HG03280 (cell line): ENCODE results near the gene PBX3.

Experiments used
- ATAC-seq: cut with Tn5 transposase; IDR thresholded peaks from one replicate; pipeline ENCODE4 v1.9.1; 2021; ENCODE audit warnings: mild to moderate bottlenecking, moderate library complexity; ENCODE audit not compliant: unreplicated experiment

Gene PBX3

DNA sequence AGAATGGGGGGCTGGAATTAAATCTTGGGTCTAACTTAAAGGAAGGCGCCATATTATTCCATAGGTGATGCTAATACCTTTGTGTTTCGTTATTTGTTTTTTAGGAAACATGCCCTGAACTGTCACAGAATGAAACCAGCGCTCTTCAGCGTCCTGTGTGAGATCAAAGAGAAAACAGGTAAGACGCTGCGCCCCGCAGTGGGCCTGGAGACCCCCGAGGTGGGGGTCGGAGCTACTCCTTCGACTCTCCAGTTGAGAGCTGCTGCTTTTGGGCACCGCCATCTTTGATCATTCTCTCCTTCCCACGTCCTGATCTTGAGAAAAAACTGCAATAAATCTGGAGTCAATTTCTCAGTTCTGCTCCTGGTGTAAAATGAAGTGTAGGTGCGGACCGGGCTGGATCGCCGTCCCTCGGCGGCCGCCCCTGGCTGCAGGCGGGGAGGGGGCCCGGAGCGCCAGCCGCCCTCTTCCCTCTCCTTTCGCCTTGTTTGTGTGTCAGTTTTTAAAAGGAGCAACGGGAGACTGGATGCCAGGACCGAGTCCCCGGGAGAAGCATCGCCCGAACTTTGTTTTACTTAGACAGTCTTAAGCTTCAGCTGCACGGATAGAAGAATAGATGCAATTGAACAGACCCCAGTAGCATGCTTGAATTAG is 1.4 kb downstream of the PBX3 start:
- ATAC-seq: no peak

DNA sequence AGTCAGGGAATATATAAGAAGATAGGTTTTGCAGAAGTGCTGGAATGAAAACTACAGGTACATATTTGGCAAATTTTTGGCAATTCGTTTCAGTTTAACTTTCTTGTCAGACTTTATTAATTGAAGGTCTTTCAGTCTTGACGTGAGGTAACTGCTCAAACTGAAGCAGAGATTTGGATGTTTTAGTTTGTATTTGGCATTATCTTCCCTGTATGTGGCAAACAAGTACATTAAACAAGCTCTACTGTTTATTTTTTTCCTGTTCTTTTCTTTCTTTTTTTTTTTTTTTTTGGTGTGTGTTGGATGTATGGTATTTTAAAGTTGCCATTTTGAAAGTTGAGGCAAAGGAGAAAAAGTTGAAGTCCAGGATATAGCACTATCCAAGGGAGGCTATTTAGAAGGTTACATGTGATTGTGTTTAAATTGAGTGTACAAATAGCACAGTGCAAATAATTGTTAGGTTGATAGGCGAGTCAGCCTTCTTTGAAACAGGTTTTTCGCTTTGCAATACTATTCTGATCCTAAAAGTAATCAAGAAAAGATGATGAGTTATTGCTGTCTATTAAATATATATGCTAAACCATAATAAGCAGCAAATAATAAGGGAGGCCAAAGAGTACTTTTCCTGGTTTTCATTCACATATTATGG is 2.2 kb downstream of the PBX3 start:
- ATAC-seq: no peak

GRCh38 chr9:125749951-125750626 is 2.9 kb downstream of the PBX3 start:
- no peak for ATAC-seq

DNA sequence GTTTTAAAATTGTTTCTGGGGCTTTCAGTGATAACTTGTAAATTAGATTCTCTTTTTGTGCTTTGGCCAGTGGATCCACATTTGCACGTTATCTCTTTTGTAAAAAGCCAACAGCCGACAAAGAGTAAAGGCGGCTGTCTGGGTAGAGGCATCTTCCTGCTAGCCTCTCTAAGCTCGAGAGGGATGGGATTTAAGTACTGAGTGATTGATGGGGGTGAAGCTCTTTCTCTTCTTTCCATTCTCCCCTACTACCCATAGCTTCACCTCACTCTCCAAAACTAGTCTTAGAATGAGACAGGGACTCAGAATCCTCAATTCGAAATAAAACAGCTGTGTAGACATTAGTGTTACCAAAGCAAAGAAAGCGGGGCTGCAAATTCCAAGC is 3.4 kb downstream of the PBX3 start:
- ATAC-seq: no peak

GRCh38 chr9:125752070-125752628 is 5.0 kb downstream of the PBX3 start:
- no peak for ATAC-seq

DNA sequence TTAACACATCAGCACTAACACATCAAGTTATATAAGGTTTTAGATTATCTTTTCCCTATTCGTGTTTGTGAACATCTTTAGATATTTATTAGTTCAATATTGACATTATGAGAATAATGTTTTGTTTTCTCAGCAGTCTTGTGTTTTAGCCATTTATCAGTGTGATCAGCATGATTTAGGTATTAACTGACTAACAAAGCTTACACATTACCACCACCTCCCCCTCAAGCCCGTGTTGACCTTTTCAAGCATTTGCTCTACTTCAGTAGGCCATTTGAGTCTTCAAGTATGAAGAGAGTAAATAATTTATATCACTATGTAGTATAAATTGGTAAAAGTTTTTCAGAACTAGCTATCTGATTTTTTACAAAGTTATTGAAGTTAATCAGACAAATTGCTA is 6.9 kb downstream of the PBX3 start:
- no peak for ATAC-seq

DNA sequence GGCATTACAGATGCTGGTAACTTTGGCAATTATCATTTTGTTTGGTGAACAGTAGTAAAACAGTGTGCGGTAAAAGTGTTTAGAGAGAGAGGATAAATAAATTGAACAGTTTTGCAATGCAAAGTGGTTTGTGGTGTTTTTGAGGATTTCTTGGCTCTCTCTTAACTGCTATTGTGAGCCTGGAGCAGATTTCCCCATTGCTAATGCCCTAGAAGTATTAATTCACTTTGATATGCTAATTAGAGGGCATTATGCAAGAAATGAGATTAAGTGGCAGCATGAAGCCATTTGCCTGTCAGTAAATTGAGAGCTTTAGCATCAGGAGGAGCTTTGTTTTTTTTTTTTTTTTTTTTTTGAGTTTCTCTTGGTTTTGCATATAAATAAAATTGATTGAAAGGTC is 8.2 kb downstream of the PBX3 start:
- no peak for ATAC-seq

DNA sequence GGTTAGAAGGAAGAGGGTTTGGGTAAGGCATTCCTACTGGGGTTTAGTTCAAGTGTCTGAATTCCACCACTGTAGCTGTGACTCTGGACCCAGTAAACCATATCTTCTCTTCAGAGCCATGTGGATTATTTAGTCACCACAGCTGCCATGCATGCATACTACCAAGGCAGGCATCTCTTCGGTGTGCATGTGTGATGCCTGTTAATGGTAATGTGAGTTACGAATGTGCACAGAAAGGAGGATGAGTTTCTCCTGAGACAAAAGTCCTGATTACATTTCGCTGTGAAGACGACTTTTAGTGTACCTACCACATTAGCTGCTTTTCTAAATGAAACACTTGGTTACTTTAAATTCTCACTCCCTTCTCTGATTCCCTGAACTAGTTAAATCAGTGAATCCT is 9.3 kb downstream of the PBX3 start:
- ATAC-seq: no peak

- ATAC-seq: no peak
These were observed 10.7 kb downstream of the PBX3 start for GRCh38 chr9:125757834-125758233.

- ATAC-seq: no peak
These were observed 12.0 kb downstream of the PBX3 start for GRCh38 chr9:125758986-125759763.

DNA sequence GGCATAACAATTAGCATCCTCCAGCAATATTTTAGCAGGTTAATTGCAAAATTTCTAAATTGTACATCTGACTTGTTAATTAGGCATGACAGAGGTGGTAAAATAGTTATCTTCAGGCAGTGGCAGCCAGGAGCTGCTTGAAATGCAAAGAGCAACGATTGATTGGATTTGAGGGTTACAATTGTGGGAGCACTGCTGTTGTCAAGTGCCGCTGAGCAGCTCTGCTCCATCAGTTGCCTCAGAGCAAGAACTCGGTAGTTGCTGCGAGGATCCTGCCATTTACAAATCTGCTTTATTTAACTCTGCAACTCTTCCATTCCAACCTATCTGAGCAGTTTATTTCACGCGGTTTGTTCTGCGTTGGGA is 12.6 kb downstream of the PBX3 start:
- ATAC-seq: no peak

- ATAC-seq: no peak
These were observed 13.4 kb downstream of the PBX3 start for GRCh38 chr9:125760537-125760936.

DNA sequence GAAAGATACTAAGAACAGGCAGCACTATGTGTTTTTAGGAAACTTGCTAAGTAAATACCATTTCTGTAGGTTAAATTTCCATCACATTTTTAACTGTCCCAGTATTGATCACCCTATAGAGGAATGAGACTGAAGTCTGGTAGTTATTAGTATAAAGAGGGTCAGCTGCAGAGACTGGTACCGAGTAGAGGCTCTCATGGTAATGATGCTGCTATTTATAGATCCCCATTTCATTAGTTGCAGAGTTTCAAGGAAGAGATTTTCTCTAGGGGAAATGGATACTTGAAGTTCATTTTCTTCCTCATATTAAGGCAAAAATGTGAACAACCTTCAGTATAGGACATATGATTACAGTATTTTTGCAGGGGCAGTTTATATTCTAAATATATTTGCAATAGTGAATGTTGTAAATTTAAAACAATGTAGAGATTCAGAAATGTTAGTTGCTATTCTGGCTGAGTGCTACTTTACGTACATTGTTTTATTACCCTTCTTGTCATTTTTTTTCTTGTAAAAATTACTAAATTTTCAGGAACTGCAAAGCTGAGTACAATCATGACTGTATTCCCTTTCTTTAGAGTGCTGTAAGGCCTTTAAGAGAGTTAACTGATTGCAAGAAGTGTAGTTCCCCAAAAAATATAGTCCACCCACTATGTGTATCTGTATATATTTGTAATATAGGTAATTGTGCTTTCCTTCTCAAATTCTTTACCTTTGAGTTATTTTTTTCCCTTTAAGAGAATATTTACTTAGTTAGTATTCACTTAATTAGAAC is 14.7 kb downstream of the PBX3 start:
- ATAC-seq: no peak

- ATAC-seq: no peak
These were observed 16.2 kb downstream of the PBX3 start for GRCh38 chr9:125763394-125763801.

GRCh38 chr9:125764198-125764597 is 17.0 kb downstream of the PBX3 start:
- ATAC-seq: no peak

- no peak for ATAC-seq
These were observed 19.5 kb downstream of the PBX3 start for GRCh38 chr9:125766468-125767221.

GRCh38 chr9:125767349-125767748 is 20.2 kb downstream of the PBX3 start:
- no peak for ATAC-seq

DNA sequence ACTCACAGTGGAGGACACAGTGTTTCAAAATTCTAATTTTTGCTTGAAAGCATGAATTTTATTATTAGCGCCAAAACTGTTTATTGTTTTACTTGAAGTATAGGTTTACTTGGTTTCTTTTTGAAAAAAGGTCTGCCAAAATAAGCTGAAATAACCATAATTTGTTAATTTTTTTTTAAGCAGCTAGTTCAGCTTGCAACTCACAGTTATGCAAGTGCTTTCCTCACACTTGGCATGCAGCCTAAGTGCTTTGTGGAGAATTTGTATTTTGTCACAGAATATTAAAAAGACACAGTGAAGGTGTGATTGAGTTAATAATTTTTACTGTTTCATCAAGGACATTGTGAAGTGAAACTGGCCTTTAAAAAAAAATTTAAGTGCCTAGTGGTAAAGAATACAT is 21.6 kb downstream of the PBX3 start:
- ATAC-seq: no peak

DNA sequence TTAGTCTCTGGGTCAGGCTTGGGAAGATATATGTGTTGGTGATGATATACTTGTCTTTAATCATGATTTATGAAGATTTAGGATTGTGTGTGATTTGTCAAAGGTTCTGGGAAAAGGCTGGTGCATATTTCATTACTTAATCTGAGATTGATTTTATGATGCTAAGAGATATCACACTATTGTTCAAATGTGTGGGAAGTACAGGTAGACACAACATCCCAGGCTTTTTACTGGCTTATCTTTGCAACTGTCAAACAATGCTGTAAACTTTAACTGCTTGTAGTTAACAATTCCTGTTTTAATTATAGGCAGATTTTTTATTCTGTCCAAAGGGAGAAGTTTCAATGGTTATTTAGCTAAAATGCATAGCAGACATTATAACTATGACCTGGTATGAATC is 23.9 kb downstream of the PBX3 start:
- no peak for ATAC-seq

DNA sequence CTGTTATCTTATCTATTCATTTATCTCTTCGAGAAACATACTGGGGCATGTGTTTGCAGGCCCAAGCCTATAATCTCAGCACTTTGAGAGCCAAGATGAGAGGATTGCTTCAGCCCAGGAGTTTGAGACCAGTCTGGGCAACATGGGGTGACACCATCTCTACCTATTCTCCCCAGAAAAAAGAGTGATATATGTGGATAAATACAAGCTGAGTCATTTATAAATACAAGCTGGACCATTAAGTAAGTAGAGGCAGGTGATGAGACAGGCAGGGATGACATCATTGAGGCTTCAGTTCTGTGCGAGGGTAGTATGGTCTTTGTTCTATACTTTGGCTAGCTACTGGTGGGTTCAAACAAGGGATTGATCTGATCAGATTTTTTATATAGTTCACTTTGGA is 25.6 kb downstream of the PBX3 start:
- ATAC-seq: no peak
